Gastrocnemius medialis (tissue), 4 donors: Measurements from ENCODE around the gene SMIM45.

Experiments
- CTCF ChIP-seq, 5 experiments: fragments of 450-650 bp in 3 of 5; fragments of 200-600 bp in 2 of 5; sonication (generic) in 2 of 5; IDR thresholded peaks in 4 of 5; conservative IDR thresholded peaks in 1 of 5; 1 replicate in 4 of 5; 2 replicates in 1 of 5; pipeline ENCODE4 v1.5.1; 2016 to 2019; ENCODE audit warnings: antibody characterized with exemption in 5 of 5, mild to moderate bottlenecking in 3 of 5, moderate library complexity in 3 of 5
- POLR2A ChIP-seq, 2 donors: fragments of 450-650 bp; IDR thresholded peaks; one replicate each; pipeline ENCODE4 v1.6.1; 2017; ENCODE audit warnings: antibody characterized with exemption in 2 of 2, mild to moderate bottlenecking in 2 of 2, moderate library complexity in 2 of 2

- TF ChIP-seq CTCF (IDR thresholded peaks at IDR 0.05 in 4 of 5, conservative IDR thresholded peaks at IDR 0.05 in 1 of 5) (no peak), POLR2A (IDR thresholded peaks at IDR 0.05) (no peak)
Measured at GRCh38 chr22:41987276-41987675, 35.3 kb downstream of the SMIM45 start.
